ENCODE measurements around the gene ERN1.

ERN1 gene

GRCh38 chr17:64148017-64148631 lies 18.2 kb upstream of the ERN1 start:
- no CpG with 5 or more reads among the region's 8 CpGs for WGBS (ENCODE audit: extremely low coverage, insufficient coverage, insufficient read length)
- H3K79me2 ChIP-seq (ENCODE audit: control insufficient read depth, insufficient read depth, low read length, poor library complexity) = peaks cover 8% of the 10 kb centered on the region
- H2AK5ac ChIP-seq (ENCODE audit: low read length) = no peak overlapping the region

GRCh38 chr17:64147110-64148016 lies 17.4 kb upstream of the ERN1 start:
- Histone ChIP-seq H3K79me1 (ENCODE audit: low read length) (peaks cover 8% of the 10 kb centered on the region), H2AK5ac (ENCODE audit: low read length) (no peak overlapping the region), H3K4ac (ENCODE audit: low read depth, low read length) (no peak overlapping the region), H2AFZ (ENCODE audit: insufficient read depth, low read length, poor library complexity) (no peak overlapping the region), H3K79me2 (ENCODE audit: control insufficient read depth, insufficient read depth, low read length, poor library complexity) (peaks cover 8% of the 10 kb centered on the region), H3K27me3 (ENCODE audit: insufficient read depth, low read length) (no peaks in the 10 kb centered on the region), H3K4me2 (ENCODE audit: low read length) (peak overlapping the region; percentile 52), H3K9ac (ENCODE audit: low read length) (no peak overlapping the region), H4K12ac (ENCODE audit: low read depth, low read length) (no peak overlapping the region), H2BK5ac (ENCODE audit: low read depth, low read length, poor library complexity) (no peak overlapping the region), H3K18ac (ENCODE audit: low read length) (no peak overlapping the region), H4K91ac (ENCODE audit: low read depth, low read length) (no peak overlapping the region), H3K27ac (ENCODE audit: low read depth, low read length) (peak overlapping the region; percentile 72), H3K14ac (ENCODE audit: low read length) (no peak overlapping the region), H3K4me1 (ENCODE audit: control insufficient read depth in 1 of 2, insufficient read depth in 2 of 2, low read length in 2 of 2) (peaks cover 2 to 3% of the 10 kb centered on the region in 2 experiments), H3K36me3 (ENCODE audit: control insufficient read depth in 1 of 2, insufficient read depth in 2 of 2, low read length in 2 of 2) (peaks cover 11 to 25% of the 10 kb centered on the region in 2 experiments), H2BK120ac (ENCODE audit: insufficient read depth, low read length, poor library complexity) (no peak overlapping the region), H2BK12ac (ENCODE audit: low read length) (no peak overlapping the region), H3K9me3 (ENCODE audit: insufficient read depth, low read depth, low read length) (no peaks in the 10 kb centered on the region), H3K23ac (ENCODE audit: low read length) (no peak overlapping the region), H4K8ac (ENCODE audit: low read depth, low read length) (no peak overlapping the region), H3K4me3 (ENCODE audit: low read depth, low read length) (no peak overlapping the region)
- no CpG with 5 or more reads among the region's 15 CpGs for WGBS (ENCODE audit: extremely low coverage, insufficient coverage, insufficient read length)
- peak; percentile 77 to 90 for DNase-seq

More at GRCh38 chr17:64148017-64148631, 18.2 kb upstream of the ERN1 start:
- Histone ChIP-seq H2BK12ac (ENCODE audit: low read length) (no peak overlapping the region), H3K9me3 (ENCODE audit: insufficient read depth, low read depth, low read length) (no peaks in the 10 kb centered on the region), H2AFZ (ENCODE audit: insufficient read depth, low read length, poor library complexity) (no peak overlapping the region), H3K18ac (ENCODE audit: low read length) (no peak overlapping the region), H3K4me1 (ENCODE audit: control insufficient read depth in 1 of 2, insufficient read depth in 2 of 2, low read length in 2 of 2) (peaks cover 4% of the 10 kb centered on the region in 2 experiments), H3K27ac (ENCODE audit: low read depth, low read length) (no peak overlapping the region), H3K4me2 (ENCODE audit: low read length) (no peak overlapping the region), H3K23ac (ENCODE audit: low read length) (no peak overlapping the region), H4K12ac (ENCODE audit: low read depth, low read length) (no peak overlapping the region), H2BK5ac (ENCODE audit: low read depth, low read length, poor library complexity) (no peak overlapping the region), H3K36me3 (ENCODE audit: control insufficient read depth in 1 of 2, insufficient read depth in 2 of 2, low read length in 2 of 2) (peaks cover 15 to 30% of the 10 kb centered on the region in 2 experiments), H2BK120ac (ENCODE audit: insufficient read depth, low read length, poor library complexity) (no peak overlapping the region), H3K4me3 (ENCODE audit: low read depth, low read length) (no peak overlapping the region), H3K14ac (ENCODE audit: low read length) (no peak overlapping the region), H3K9ac (ENCODE audit: low read length) (no peak overlapping the region), H3K79me1 (ENCODE audit: low read length) (peaks cover 8% of the 10 kb centered on the region), H4K8ac (ENCODE audit: low read depth, low read length) (no peak overlapping the region), H3K4ac (ENCODE audit: low read depth, low read length) (no peak overlapping the region), H3K27me3 (ENCODE audit: insufficient read depth, low read length) (no peaks in the 10 kb centered on the region), H4K91ac (ENCODE audit: low read depth, low read length) (no peak overlapping the region)
- DNase-seq = no peak

DNA sequence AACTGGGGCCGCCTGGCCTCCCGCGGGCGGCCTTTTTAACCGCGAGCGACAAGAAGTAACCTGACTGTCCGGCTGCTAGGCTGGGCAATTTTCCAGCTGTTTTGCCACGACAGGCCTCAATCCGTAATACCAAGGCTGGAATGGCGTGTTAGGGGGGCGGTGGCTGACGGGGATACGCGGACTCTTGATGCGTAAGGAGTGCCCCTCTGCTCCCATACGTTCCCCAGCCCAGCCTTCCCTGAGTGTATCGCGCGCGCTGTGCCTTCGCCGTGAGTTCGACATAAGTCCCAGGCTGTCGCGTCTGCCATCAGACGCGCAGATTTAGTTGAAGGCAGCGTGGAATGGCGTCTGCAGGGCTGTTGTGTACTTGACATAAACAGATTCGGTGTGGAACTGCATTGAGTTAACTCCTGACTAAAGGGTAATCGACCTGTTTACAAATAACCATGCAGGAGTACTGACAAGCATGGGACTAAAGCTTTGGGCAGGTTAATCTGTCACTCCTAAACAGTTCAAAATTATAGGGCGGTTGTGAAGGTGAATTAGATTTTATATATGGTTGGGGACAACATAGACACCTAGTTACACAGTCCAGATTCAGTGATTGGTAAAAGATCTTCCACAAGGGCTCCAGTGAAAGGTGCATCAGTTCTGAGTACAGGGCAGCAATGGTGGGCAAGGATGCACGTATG lies 16.6 kb upstream of the ERN1 start:
- peak overlapping the region; percentile 13 for H4K12ac ChIP-seq (ENCODE audit: low read depth, low read length)
- peak overlapping the region; percentile 52 for H3K4me2 ChIP-seq (ENCODE audit: low read length)
- no peaks in the 10 kb centered on the region for H3K27me3 ChIP-seq (ENCODE audit: insufficient read depth, low read length)
- peak overlapping the region; percentile 44 for H3K9ac ChIP-seq (ENCODE audit: low read length)
- peak overlapping the region; percentile 9 for H2AK5ac ChIP-seq (ENCODE audit: low read length)
- H4K91ac ChIP-seq (ENCODE audit: low read depth, low read length) = peak overlapping the region; percentile 56
- DNase-seq = peak; percentile 28 to 63
- peak overlapping the region; percentile 56 for H3K4ac ChIP-seq (ENCODE audit: low read depth, low read length)
- H3K27ac ChIP-seq (ENCODE audit: low read depth, low read length) = peak overlapping the region; percentile 72
- WGBS (ENCODE audit: extremely low coverage, insufficient coverage, insufficient read length) = no CpG with 5 or more reads among the region's 34 CpGs
- no peak overlapping the region for H2AFZ ChIP-seq (ENCODE audit: insufficient read depth, low read length, poor library complexity)
- H3K14ac ChIP-seq (ENCODE audit: low read length) = peak overlapping the region; percentile 28
- no peak overlapping the region for H3K23ac ChIP-seq (ENCODE audit: low read length)
- peak overlapping the region; percentile 33 for H2BK120ac ChIP-seq (ENCODE audit: insufficient read depth, low read length, poor library complexity)
- H2BK5ac ChIP-seq (ENCODE audit: low read depth, low read length, poor library complexity) = peak overlapping the region; percentile 68
- no peak overlapping the region for H2BK12ac ChIP-seq (ENCODE audit: low read length)
- peak overlapping the region; percentile 13 for H3K18ac ChIP-seq (ENCODE audit: low read length)
- H3K36me3 ChIP-seq (ENCODE audit: control insufficient read depth in 1 of 2, insufficient read depth in 2 of 2, low read length in 2 of 2) = peaks cover 8 to 22% of the 10 kb centered on the region in 2 experiments
- H4K8ac ChIP-seq (ENCODE audit: low read depth, low read length) = peak overlapping the region; percentile 48
- H3K4me1 ChIP-seq (ENCODE audit: control insufficient read depth in 1 of 2, insufficient read depth in 2 of 2, low read length in 2 of 2) = peaks cover 2 to 3% of the 10 kb centered on the region in 2 experiments
- peaks cover 8% of the 10 kb centered on the region for H3K79me2 ChIP-seq (ENCODE audit: control insufficient read depth, insufficient read depth, low read length, poor library complexity)
- H3K4me3 ChIP-seq (ENCODE audit: low read depth, low read length) = peak overlapping the region; percentile 74
- H3K79me1 ChIP-seq (ENCODE audit: low read length) = peaks cover 8% of the 10 kb centered on the region
- no peaks in the 10 kb centered on the region for H3K9me3 ChIP-seq (ENCODE audit: insufficient read depth, low read depth, low read length)

- Histone ChIP-seq H3K23ac (ENCODE audit: low read length) (no peak overlapping the region), H3K14ac (ENCODE audit: low read length) (peak overlapping the region; percentile 28), H3K79me2 (ENCODE audit: control insufficient read depth, insufficient read depth, low read length, poor library complexity) (peaks cover 8% of the 10 kb centered on the region), H3K27ac (ENCODE audit: low read depth, low read length) (peak overlapping the region; percentile 72), H2AFZ (ENCODE audit: insufficient read depth, low read length, poor library complexity) (peak overlapping the region; percentile 47), H3K4ac (ENCODE audit: low read depth, low read length) (peak overlapping the region; percentile 56), H3K18ac (ENCODE audit: low read length) (peak overlapping the region; percentile 13), H2AK5ac (ENCODE audit: low read length) (peak overlapping the region; percentile 9), H3K27me3 (ENCODE audit: insufficient read depth, low read length) (no peaks in the 10 kb centered on the region), H3K9me3 (ENCODE audit: insufficient read depth, low read depth, low read length) (no peaks in the 10 kb centered on the region), H4K8ac (ENCODE audit: low read depth, low read length) (peak overlapping the region; percentile 67), H3K79me1 (ENCODE audit: low read length) (peaks cover 8% of the 10 kb centered on the region), H3K4me1 (ENCODE audit: control insufficient read depth in 1 of 2, insufficient read depth in 2 of 2, low read length in 2 of 2) (peaks cover 2 to 3% of the 10 kb centered on the region in 2 experiments), H2BK120ac (ENCODE audit: insufficient read depth, low read length, poor library complexity) (peak overlapping the region; percentile 33), H4K12ac (ENCODE audit: low read depth, low read length) (peak overlapping the region; percentile 13), H3K4me3 (ENCODE audit: low read depth, low read length) (peak overlapping the region; percentile 74), H3K9ac (ENCODE audit: low read length) (peak overlapping the region; percentile 44), H2BK5ac (ENCODE audit: low read depth, low read length, poor library complexity) (peak overlapping the region; percentile 68), H4K91ac (ENCODE audit: low read depth, low read length) (peak overlapping the region; percentile 56), H3K4me2 (ENCODE audit: low read length) (peak overlapping the region; percentile 78), H2BK12ac (ENCODE audit: low read length) (no peak overlapping the region), H3K36me3 (ENCODE audit: control insufficient read depth in 1 of 2, insufficient read depth in 2 of 2, low read length in 2 of 2) (peaks cover 8 to 19% of the 10 kb centered on the region in 2 experiments)
- no CpG with 5 or more reads among the region's 51 CpGs for WGBS (ENCODE audit: extremely low coverage, insufficient coverage, insufficient read length)
- DNase-seq = peak; percentile 98 to 99
These were observed 15.9 kb upstream of the ERN1 start for GRCh38 chr17:64145751-64146417.
